NCI-H345 (cell line): ENCODE data around the gene TIAM2.

Experiments
- DNase-seq: peaks from one replicate; lab custom pipeline; 2025; lab: John Stamatoyannopoulos, UW

The TIAM2 gene

DNA sequence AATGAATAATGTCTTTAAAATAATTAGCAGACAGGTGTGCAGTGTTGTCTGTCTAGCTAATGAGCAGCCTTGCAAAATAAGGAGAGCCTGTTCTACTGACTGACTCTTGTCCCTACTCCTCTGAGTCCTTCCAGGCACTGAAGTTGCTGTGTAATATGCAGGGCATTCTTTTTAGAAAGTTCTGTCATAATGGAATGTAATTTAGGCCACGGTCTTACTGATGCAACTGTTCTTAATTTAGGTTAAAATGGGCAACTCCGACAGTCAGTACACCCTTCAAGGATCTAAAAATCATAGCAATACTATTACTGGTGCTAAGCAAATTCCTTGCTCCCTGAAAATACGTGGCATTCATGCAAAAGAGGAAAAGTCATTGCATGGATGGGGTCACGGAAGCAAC is 133.9 kb downstream of the TIAM2 start:
- no peak for DNase-seq

DNA sequence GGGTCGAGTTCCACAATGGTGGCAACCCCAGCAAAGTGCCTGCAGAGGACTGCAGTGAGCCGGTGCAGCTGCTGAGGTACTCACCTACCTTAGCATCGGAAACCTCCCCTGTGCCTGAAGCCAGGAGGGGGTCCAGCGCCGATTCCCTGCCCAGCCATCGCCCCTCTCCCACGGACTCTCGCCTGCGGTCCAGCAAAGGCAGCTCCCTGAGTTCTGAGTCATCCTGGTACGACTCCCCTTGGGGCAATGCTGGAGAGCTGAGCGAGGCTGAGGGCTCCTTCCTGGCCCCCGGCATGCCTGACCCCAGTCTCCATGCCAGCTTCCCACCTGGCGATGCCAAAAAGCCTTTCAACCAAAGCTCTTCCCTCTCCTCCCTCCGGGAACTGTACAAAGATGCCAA is 134.6 kb downstream of the TIAM2 start:
- DNase-seq = no peak

DNA sequence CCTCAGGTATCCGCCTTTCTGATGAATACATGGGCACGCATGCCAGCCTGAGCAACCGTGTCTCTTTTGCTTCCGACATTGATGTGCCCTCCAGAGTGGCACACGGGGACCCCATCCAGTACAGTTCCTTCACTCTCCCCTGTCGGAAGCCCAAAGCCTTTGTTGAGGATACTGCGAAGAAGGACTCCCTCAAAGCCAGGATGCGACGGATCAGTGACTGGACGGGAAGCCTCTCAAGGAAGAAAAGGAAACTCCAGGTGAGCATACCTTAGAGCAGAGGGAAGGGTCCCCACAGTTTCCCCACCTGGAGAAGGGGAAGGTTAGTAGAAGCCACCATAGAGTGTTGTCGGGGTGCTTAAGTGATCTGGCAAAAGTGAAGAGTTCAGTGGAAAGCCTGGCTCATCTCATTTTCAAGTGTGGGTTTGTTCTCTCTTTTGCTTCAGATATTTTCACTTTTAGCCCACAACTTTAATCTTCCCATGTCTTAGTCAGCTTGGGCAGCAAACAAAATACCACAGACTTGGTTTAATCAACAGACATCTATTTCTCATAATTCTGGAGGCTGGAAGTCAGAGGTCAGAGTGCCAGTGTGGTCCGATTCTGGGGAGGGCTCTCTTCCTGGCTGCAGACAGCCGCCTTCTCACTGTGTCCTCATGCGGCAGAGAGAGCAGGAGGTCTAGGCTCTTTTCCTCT is 135.2 kb downstream of the TIAM2 start:
- no peak for DNase-seq

DNA sequence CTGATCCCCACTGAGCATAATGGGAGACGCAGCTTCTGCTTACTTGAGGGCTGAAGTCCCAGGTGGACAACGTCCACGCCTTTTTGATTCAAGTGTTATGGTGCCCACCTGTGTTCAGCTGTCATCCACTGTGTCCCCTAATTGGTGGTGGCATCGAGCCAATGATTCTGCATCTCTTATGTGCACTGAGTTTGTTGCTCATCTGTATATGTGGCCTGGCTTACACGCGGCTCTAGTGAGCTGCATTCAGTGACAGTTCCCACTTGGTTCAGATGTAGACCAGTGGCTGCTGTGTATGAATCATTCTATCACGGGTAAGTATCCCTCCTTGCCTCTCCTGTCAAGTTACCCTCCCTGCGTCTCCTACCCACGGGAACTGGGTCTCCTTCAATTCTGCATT is 137.5 kb downstream of the TIAM2 start:
- peak; percentile 26 for DNase-seq

DNA sequence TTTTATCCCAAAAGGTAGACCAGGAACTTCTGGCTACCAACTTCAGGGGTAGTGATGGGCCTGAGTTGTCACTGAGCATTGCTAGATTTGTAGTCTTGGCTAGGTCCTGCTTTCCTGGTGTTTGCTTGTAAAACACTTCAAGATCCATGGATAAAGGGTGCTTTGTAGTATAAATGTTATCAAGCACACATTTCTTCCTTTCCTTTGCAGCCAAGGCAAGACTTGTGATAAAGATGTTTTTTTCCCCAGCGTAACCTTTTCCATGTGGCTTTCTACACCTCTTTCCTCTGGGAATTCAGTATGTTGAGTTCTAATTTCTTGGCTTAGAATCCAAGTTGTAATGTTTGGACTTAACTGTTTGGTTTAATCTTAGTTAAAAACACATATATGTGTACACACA is 145.9 kb downstream of the TIAM2 start:
- DNase-seq = no peak

DNA sequence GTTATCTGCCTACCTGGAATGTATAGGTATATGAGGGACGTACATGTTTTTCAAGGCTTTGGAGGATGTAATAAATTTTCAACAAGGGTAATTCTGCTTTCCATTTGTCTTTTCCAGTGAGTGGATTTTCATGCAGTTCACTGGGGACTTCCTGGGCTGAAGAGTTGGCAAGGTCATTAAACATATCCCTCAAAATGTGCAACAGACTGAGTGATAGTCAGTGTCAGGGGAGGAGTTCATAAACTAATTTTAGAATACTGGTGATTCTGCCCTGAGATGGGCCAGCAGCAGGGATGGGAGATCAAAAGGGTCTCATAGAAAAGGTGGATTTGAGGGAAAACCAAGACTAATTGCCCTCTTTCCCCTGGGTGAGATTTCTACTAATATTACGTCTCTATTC is 146.4 kb downstream of the TIAM2 start:
- no peak for DNase-seq

DNA sequence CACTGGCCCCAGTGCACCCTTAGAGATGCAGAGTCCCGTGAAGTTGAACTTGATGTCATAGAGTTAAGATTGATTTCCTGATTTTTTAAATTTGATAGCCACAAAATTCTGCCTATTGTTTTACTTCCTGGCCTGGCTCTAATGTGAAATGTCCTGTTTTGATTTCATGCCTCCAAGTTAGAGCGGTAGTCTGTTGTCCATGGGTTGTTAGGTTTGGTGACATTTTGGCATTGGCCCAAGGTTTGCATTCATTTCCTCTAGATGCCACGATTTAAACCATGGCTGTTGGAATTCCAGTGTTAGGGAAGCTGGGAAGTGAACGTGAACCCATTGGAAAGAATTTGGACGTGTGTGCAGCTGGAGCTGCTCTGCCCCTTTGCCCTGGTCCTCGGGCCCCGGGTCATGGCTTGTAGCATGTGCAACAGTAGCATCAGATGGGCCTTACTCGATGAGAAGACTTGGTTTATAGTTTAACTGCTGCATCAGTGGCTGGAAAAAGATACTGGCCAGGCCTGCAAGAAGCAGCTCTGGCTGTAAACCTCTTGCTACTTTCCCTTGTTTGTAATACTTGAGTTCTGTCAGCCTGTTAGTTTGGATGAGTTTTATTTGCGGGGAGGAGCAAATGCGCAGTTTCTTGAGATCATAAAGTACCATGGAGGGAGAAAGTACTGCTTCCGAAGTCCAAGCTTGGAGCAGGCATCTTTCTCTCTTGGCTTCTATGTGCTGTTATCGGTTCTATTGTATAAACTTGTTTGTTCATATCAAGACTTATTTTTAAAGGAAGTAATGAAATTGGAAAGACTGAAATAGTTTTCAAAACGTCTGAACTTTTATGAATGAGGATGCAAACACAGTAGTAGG is 147.3 kb downstream of the TIAM2 start:
- DNase-seq = no peak

DNA sequence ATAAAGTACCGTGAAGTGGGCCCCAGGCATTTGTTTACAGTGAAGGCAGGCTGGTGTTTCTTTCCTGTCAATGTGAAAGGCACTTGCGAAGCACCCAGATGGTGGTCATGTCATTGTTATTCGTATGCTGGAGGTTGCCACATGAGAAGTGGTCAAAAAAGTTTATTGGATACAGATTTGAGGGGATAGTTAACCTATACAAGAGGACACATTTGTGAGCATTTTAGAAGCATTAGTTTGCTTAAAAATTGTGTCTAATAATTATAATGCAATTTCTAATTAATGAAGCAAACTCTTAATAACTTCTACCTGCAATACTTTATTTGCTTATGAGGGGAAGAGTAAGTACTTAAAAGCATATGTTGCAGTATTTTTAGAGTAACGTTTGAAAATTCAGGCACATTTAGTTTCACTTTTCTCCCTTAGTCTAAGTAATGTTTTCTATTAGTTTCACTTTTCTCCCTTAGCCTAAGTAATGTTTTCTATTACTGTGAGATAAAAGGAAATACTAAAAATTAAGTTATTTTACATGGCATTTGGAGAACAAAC is 148.0 kb downstream of the TIAM2 start:
- no peak for DNase-seq

DNA sequence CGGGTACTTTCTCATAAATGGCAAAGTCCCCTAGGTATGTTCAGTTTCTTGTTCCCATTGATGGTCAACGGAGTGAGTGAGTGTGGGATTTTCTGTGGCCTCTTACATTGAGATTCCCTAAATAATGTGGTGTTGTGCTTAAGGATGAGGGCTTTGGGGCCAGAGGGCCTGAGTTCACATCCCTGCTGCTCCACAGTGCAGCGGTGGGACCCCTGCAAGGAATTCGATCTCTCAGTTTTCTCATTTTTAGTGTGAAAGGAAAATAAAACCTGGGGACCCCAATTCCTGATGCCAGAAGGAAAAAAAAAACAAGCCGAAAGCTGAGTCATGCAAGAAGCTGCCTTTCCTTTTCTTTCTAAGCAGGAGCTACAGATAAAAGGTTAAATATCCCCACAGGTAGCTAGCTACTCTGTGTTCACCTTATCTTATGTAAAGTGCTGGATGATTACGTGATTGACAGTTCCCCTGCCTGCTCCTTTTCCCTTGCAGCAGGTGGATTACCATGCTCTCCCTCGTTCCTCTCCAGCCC is 148.5 kb downstream of the TIAM2 start:
- DNase-seq = no peak

DNA sequence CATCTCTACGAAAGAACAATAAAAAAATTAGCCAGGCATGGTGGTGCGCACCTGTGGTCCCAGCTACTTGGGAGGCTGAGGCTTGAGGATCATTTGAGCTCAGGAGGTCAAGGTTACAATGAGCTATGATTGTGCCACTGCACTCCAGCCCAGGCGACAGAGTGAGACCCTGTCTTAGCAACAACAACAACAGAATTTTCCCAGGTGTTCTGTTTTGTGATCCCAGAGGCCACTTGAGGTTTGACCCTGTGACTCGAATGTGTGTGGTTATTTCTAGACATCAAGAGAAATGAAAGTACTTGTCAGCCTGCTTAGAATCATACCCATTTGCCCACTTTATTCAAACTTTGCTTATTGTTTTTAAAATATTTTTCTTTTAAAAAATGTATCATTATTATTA is 151.1 kb downstream of the TIAM2 start:
- no peak for DNase-seq

DNA sequence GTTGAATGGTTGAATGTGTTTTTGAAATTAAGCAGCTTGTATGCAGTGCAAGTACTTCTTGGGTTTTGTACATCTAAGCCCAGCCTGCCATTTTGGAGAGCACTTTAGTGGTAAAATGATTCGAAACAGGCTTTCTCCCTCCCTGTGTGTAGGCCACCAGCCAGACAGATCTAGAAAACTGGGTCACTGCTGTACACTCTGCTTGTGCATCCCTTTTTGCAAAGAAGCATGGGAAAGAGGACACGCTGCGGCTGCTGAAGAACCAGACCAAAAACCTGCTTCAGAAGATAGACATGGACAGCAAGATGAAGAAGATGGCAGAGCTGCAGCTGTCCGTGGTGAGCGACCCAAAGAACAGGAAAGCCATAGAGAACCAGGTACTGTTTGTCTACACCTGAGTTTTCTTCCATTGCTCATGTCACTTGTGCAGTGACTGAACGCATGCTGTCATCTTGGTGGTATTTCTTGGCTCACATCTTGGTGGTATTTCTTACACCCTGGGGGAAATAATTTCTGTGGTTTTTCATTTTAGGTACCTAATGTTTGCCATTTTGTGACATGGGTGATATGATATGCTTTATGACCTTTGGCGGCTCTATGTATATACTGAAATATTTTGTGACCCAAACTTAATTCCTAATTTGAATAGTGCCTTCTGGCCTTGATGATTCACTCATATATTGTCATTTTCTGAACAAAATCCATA is 153.0 kb downstream of the TIAM2 start:
- DNase-seq = no peak

DNA sequence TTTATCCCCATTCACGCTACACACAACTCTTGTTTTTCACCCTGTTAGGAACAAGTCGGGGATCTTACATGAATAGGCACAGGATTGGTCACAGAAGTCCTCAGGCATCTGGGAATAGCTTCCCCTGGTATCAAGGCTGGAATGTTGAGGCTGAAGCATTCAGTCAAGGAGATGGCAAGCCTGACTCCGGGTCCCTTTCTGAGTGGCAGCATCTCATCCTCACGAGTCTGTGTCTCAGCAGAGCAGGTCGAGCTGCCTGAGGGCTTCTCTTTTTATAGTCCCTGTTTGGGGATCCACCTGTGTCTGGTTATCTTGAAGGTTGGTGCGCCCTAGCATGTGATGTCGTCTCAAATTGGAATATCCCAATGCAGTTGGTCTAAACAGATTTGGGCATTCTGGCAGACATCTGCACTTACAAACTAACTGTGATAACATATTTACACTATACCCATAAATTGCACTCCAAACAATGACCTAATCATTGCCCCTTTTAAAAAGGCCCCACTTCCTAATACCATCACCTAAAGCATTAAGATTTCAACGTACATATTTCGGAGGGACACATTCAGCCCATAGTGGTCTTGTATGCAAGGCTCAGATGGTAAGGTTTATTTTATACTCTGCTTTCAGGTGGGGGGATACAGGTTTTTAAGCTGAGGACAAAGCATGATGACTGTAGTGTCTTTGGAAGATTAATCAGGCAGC is 156.0 kb downstream of the TIAM2 start:
- no peak for DNase-seq

DNA sequence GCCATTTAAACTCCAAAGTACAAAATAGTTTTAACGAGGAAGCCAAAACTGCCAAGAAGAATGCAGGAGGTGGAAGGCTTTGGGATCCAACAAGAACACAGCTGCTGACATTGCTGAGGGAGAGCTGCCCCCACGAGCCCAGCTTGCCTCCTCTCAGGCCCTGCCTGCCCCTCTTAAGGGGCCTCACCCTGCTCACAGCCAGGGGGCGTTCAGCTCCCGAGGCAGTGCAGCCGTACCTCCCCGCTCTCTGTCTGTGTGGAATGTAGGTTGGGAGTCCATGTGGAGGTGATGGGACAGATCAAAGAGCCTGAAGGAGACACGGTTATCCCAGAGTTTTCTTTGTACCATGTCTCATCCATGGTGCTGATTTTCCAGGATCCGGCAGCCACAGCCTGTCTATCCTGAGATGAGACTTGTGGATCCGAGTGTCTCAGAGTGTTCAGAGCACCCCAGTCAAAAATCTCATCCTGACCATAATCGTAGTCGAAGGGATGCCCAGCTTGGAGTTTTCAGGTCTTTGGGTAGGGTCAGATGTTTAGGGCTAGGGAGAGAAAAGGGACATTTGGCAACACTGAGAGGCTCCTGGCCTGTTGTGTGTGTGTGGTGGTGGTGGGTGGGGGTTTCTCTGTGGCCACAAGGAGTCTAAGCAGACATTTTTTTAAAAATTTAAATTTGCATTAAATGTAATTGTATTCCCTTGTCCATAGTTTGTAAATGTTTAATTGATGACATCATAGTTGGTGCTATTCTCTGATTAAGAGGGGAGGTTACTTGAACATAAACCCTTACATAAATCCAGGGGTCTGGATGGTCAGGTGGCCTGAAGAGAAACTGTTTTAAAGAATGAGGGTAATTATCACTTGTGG is 157.3 kb downstream of the TIAM2 start:
- DNase-seq = no peak

DNA sequence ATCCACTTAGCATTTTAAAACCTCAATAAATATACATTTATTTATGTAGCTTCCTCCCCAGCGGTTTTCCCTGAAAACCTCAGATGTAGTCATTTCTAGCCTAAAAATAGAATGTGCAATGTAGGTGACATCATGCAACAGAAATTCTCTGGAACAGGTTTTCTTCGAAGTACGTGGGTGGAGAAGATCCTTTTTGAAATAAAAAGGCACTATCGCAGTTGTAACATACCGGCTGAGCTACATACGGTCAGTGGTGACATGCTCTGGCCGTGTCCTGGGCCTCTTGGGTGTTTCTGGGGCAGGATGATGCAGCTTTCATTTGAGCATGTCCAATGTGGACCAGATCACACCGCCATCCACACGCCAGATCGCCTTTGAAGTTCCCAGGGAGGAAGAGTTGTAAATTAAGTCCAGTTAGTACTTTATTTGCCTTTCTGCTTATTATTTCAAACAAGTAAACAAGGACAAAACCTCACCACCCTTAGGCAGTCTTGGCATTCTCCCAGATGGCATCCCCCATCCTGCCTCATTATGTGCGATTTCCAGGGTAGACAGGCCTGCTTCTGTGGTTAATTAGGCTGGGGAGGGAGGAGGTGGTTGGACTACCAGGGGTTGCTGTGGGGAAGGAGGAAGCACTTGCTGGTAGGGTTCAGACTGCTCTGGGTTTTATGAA is 159.2 kb downstream of the TIAM2 start:
- peak; percentile 32 for DNase-seq

DNA sequence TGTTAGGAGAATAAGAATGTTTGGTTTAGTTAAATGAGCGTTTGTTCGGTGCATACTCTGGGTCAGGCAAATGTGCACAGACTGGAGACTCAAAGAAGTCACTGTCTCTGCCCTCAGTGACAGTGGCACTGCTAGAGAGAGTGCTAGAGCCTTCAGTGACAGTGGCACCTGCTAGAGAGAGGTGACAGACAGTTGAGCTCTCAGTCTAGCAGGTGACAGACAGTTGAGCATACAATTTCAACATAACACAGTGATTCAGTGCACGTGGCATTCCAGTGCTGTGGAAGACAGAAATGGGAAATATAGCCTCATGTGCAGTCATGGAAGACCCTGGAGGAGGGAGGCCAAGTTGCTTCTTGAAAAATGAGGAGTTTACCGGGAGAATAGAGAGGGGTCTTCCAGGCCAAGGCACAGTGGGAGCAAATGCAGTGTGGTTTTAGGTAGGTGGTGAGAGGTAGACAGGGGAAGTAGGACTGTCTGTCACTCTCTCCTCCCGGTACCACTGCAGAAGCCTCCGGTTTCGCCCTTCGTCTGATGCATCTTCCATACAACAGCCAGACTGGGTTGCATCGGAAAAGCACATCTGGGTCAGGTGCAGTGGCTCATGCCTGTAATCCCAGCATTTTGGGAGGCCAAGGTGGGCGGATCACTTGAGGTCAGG is 160.8 kb downstream of the TIAM2 start:
- DNase-seq = no peak

DNA sequence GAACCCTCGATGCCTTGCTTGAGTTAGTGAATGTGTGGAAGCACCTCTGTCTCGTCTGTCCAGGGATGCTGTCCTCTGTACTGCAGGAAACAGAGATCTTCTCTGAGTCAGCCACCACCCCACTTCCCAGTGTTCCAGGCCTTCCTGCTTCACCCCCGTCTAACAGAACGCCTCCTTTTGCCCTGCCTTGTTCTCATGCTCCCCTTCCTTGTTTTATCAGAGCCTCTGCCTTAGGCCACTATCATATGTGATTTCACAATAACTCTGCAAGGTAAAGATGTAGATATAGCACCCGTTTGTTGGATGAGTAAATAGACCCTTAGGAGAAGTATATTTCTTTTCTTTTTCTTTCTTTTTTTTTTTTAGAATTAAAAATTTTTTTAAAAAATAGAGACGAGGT is 162.0 kb downstream of the TIAM2 start:
- DNase-seq = no peak

DNA sequence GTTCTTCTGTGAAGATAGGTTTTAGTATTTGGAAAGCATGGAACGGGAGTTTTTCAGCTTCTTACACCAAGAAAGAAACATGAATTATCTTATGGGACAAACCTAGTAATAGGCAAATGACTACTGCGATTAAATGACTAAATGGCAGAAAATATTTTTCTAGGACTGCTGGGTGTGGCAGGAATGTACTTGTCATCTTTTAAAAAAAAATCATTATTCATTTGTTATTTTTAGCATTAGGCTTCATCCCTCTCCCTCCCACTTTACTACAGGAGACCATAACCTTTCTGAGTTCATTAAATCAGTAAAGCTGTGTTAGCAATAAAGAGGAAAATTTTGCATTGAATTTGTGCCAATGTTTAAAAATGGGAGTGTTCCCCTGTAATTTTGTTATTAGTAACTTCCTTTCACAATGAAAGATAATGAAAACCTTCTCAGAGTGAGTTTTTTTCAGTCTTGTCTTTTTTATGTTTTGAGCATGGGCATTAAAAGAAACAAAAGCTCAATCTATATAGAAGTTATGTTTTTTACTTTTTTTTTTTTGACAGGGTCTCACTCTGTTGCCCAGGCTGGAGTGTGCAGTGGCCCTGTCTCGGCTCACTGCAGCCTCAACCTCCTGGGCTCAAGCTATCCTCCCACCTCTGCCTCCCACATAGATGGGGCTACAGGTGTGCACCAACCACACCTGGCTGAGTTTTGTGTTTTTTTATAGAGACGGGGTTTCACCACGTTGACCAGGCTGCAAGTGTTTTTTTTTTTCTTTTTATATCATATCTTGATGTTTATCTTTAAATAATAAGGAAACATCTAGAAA is 163.1 kb downstream of the TIAM2 start:
- no peak for DNase-seq

DNA sequence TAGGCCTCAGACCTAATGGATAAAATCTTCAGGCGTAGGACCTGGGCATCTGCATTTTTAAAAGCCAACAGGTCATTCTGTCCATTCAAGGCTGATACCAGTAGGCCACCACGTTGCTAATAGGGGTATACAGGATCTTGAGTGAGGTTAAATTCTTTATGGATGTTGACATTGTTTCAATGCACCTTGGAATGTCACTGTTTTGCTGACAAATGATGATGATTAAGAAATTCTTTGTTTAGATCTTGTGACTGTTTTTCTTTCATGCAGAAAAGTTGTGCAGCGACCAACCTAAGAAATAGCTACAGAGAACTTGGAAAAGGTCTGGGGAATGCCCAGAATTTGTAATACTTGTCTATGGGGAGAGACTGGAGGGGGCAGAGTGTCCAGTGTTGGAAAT is 167.6 kb downstream of the TIAM2 start:
- DNase-seq = no peak

DNA sequence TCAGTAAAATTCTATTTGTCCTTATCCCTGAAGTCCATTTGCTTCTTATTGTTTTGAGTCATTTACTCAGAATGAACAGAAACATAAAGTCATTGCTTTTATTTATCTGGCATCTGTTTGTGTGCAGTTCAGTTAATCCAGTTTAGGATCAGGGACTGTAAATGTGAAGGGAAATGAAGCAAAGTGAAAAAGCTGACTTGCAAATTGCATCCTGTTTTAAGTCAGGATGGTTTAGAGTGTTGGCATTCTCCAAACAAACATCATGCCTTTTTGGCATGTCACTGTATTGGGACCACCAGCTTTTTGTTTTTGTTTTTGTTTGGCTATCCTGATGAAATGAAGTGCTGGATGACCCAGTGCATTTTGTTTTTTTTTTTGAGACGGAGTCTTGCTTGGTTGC is 168.5 kb downstream of the TIAM2 start:
- no peak for DNase-seq
